Stomach (tissue), 9 donors: Measurements from ENCODE around the gene PRMT3. TPM values are rescaled to one million over a fixed set of nuclear protein-coding genes. Genes with fewer than 3 reads are reported as not detected.
A peak's percentile ranks its signal among the peaks of the same experiment; 100 is the strongest.
"Not testable (repeated sequence)": the region's sequence is repeated elsewhere in the genome, so short reads cannot be mapped to it uniquely, and the experiment has no call there.

ENCODE experiments used
- DNase-seq, 2 donors: peaks; one replicate each; pipeline versions ENCODE4 v3.0.0 to v3.0.0-alpha.2; 2013 to 2019
- H3K27ac ChIP-seq, 5 donors: fragments of 200-600 bp in 4 of 5; sonication (generic) in 4 of 5; one replicate each; pipeline ENCODE4 v1.5.1; 2013 to 2019; ENCODE audit warnings: mild to moderate bottlenecking in 1 of 5, moderate library complexity in 1 of 5
- H3K27me3 ChIP-seq, 3 donors: fragments of 200-600 bp; sonication (generic); one replicate each; pipeline ENCODE4 v1.5.1; 2017 to 2019; ENCODE audit warnings: mixed run types in 1 of 3
- H3K36me3 ChIP-seq, 4 donors: fragments of 200-600 bp; sonication (generic); 1 replicate in 3 of 4; 2 replicates in 1 of 4; pipeline ENCODE4 v1.5.1; 2016 to 2019
- H3K4me1 ChIP-seq, 4 donors: fragments of 200-600 bp; sonication (generic); one replicate each; pipeline ENCODE4 v1.5.1; 2016 to 2019
- H3K4me3 ChIP-seq, 4 donors: fragments of 200-600 bp; sonication (generic) in 3 of 4; one replicate each; pipeline ENCODE4 v1.5.1; 2016 to 2019; ENCODE audit warnings: mild to moderate bottlenecking in 1 of 4
- H3K9me3 ChIP-seq, 4 donors: fragments of 200-600 bp; sonication (generic); one replicate each; pipeline ENCODE4 v1.5.1; 2016 to 2019
- EP300 ChIP-seq: sonication (generic); formaldehyde crosslinking; IDR thresholded peaks from one replicate; pipeline ENCODE4 v1.6.1; 2017; ENCODE audit warnings: antibody characterized with exemption
- POLR2A ChIP-seq, 4 donors: fragments of 450-650 bp; IDR thresholded peaks; one replicate each; pipeline ENCODE4 v1.6.1; 2016; ENCODE audit warnings: antibody characterized with exemption in 4 of 4, control low read depth in 2 of 4, mild to moderate bottlenecking in 1 of 4, moderate library complexity in 1 of 4
- POLR2AphosphoS5 ChIP-seq, 3 donors: sonication (generic); formaldehyde crosslinking; IDR thresholded peaks; one replicate each; pipeline ENCODE4 v1.6.1; 2016; ENCODE audit warnings: antibody characterized with exemption in 3 of 3
- WGBS, 5 donors: extraction: QIAGEN DNeasy Blood & Tissue Kit in 3 of 5; methylation state at CpG; one replicate each; pipeline versions ENCODE4 v1.1.5 to v1.1.7; 2013 to 2018; 5-methylcytosine and 5-hydroxymethylcytosine counted together
- intact Hi-C: fragments of 100-400 bp; cut with DNase I; formaldehyde crosslinking; loops from one replicate; pipeline ENCODE4 v1.15.1; 2023; ENCODE audit warnings: low total_unique reads
- polyA plus RNA-seq, 3 donors: library from polyadenylated mRNA; stranded (reverse); fragments of 200-250 nt; gene quantifications; one replicate each; pipeline ENCODE4 v1.2.3, GENCODE V29; 2013
- total RNA-seq, 5 donors: library from RNA; depleted of rRNA; stranded (reverse); fragments of >200 nt; gene quantifications; one replicate each; pipeline versions ENCODE4 v1.1.0 to v1.2.3, GENCODE V29; 2014 to 2016
- TF ChIP-seq, protein P1 (sequence below), 7 experiments: fragments of 450-650 bp in 4 of 7; fragments of 200-600 bp in 3 of 7; sonication (generic) in 3 of 7; IDR thresholded peaks; one replicate each; pipeline ENCODE4 v1.5.1; 2016 to 2019; ENCODE audit warnings: antibody characterized with exemption in 7 of 7, control low read depth in 2 of 7, mild to moderate bottlenecking in 1 of 7
- donor health status: healthy with polysubstance abuse.
- donor health status: Bipolar disorder and iron deficiency.
- donor health status: healthy.

PRMT3 gene
- total and polyA plus RNA-seq, 8 donors = 4.7 to 54.5 (median 9.7) TPM

DNA sequence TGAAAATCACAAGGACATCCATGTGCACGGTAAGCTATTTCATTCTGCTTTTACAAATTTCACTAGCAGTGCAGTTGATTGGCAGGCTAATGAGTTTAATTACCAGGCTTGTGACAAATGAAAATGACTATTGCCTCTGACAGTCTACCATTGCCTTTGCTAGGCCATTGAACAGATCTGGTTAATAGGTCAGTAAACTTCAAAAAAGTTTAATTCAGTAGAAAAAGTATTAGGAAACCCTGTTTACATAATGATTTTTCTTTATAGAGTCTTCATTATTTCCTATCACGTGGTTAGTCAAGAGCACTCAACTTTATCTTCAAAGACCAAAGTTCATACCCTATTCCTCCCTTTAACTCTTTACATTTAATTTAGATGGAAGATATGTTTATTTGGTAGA is 77.0 kb downstream of the PRMT3 start:
- peaks cover 8 to 26% (median 20%) of the 10 kb centered on the region in 4 donors for H3K36me3 ChIP-seq

DNA sequence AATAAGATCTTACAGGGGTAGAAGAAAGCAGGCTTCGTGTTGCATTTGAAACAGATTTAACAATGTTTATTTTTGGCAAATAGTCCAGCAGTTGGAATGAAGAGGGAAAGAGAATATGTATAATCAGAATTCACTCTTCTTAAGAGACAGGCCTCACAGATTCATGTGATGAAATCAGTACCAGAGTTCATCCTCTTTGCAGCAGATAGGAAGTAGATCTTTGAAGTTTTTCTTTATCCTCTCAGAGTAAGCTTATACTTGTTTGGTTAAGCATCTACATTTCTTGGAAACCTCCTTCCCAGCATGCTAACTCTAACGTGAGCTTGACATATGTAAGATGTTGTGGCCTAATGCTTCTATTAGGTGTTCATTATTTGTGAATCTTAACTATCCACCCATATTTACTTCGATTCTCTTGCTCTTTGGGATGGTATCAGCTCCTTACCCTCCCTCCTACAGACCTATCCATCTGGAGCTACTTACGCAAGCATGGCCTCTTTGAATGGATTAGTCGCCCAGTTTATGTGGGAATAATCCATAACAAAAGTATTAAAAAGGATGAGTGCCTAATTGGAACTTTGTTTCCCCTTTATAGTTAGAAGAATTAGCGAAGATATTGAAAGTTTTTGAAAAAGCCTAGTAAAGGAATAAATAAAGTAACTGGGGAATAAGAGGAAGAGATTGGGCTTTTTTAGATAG is 80.1 kb downstream of the PRMT3 start:
- Histone ChIP-seq H3K9me3 (no peaks in the 10 kb centered on the region), H3K4me1 (no peaks in the 10 kb centered on the region), H3K27me3 (no peaks in the 10 kb centered on the region), H3K4me3 (no peak overlapping the region), H3K36me3 (peaks cover 3 to 33% (median 20%) of the 10 kb centered on the region in 4 donors), H3K27ac (no peak overlapping the region)
- 86 to 92% (median 88%) methylated on average over 6 of the region's 6 CpGs for WGBS, 5 donors
- no peak for DNase-seq
- intact Hi-C loops = no loop called here
- TF ChIP-seq, protein P1, sequence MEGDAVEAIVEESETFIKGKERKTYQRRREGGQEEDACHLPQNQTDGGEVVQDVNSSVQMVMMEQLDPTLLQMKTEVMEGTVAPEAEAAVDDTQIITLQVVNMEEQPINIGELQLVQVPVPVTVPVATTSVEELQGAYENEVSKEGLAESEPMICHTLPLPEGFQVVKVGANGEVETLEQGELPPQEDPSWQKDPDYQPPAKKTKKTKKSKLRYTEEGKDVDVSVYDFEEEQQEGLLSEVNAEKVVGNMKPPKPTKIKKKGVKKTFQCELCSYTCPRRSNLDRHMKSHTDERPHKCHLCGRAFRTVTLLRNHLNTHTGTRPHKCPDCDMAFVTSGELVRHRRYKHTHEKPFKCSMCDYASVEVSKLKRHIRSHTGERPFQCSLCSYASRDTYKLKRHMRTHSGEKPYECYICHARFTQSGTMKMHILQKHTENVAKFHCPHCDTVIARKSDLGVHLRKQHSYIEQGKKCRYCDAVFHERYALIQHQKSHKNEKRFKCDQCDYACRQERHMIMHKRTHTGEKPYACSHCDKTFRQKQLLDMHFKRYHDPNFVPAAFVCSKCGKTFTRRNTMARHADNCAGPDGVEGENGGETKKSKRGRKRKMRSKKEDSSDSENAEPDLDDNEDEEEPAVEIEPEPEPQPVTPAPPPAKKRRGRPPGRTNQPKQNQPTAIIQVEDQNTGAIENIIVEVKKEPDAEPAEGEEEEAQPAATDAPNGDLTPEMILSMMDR (IDR thresholded peaks at IDR 0.05) = no peak
- TF ChIP-seq POLR2A (IDR thresholded peaks at IDR 0.05) (no peak), EP300 (no peak), POLR2AphosphoS5 (IDR thresholded peaks at IDR 0.05) (no peak)

More for the DNA sequence above, 77.0 kb downstream of the PRMT3 start:
- intact Hi-C loops = no loop called here
- no peak overlapping the region for H3K4me3 ChIP-seq
- no peak overlapping the region for H3K27ac ChIP-seq
- TF ChIP-seq, protein P1 (IDR thresholded peaks at IDR 0.05) = no peak
- TF ChIP-seq POLR2A (IDR thresholded peaks at IDR 0.05) = no peak
- H3K27me3 ChIP-seq = no peaks in the 10 kb centered on the region
- DNase-seq = no peak
- WGBS, 5 donors = 53 to 74% (median 60%) methylated on average over 2 of the region's 2 CpGs
- no peaks in the 10 kb centered on the region for H3K4me1 ChIP-seq
- H3K9me3 ChIP-seq = no peaks in the 10 kb centered on the region

DNA sequence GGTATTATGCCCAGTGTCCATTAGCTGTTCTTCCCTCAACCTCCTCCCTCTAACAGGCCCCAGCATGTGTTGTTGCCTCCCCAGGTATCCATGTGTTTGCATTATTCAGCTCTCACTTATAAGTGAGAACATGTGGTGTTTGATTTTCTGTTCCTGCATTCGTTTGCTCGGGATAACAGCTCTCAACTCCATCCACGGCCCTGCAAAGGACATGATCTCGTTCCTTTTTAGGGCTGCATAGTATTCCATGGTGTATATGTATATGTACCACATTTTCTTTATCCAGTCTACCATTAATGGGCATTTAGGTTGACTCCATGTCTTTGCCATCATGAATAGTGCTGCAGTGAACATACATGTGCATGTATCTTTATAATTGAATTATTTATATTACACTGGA is 82.8 kb downstream of the PRMT3 start:
- intact Hi-C loops = no loop called here
- Histone ChIP-seq H3K4me1 (peaks cover 0 to 9% (median 3%) of the 10 kb centered on the region in 4 donors), H3K4me3 (no peak overlapping the region), H3K27ac (no peak overlapping the region), H3K36me3 (peaks cover 3 to 18% (median 12%) of the 10 kb centered on the region in 4 donors), H3K9me3 (no peaks in the 10 kb centered on the region), H3K27me3 (no peaks in the 10 kb centered on the region)
- 90 to 97% (median 95%) methylated on average over 4 of the region's 4 CpGs for WGBS, 5 donors
- DNase-seq = no peak
- TF ChIP-seq POLR2AphosphoS5 (IDR thresholded peaks at IDR 0.05) (no peak), POLR2A (IDR thresholded peaks at IDR 0.05) (no peak), EP300 (no peak)
- TF ChIP-seq, protein P1 (IDR thresholded peaks at IDR 0.05) = no peak

DNA sequence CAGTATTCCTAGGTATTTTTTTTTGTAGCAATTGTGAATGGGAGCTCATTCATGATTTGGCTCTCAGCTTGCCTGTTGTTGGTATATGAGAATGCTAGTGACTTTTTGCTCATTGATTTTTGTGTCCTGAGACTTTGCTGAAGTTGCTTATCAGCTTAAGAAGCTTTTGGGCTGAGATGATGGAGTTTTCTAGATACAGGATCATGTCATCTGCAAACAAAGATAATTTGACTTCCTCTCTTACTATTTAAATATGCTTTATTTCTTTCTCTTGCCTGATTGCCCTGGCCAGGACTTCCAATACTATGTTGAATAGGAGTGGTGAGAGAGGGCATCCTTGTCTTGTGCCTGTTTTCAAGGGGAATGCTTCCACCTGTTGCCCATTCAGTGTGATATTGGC is 84.4 kb downstream of the PRMT3 start:
- H3K4me1 ChIP-seq, H3K27ac ChIP-seq, intact Hi-C loops, H3K27me3 ChIP-seq, H3K9me3 ChIP-seq, DNase-seq, H3K4me3 ChIP-seq: not testable (repeated sequence)
- peaks cover 3 to 12% (median 9%) of the 10 kb centered on the region in 4 donors for H3K36me3 ChIP-seq

DNA sequence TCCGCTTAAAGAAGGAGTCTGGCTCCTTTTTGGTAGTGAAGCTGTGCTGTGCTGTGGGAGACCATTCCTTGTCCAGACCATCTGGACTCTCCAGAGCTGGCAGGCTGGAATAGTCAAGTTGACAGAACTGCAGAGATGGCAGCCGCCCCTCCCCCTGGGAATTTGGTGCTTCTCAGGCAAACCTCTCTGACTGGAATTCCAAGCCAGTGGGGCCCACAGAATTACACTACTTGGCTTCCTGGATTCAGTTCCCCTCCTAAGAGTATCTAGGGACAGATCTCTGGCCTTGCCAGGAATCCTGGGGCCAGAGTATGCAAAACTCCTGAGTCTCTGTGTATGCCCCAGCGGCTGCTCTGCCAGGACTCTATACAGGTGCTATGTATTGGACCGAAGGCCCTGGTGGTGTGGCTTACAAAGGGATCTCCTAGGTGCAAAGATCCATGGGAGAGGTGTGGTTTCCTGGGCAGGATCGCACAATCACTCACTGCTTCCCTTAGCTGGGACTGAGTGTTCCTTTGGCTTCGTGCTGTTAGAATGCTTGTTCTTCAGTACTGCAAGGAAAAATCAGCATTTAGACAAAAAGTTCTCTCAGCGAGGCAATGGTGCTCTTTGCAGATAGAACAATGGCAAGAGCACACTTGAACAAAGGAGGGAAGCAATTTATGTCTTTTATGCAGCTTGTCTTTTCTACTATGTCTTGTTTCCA is 86.8 kb downstream of the PRMT3 start:
- Histone ChIP-seq H3K36me3 (peaks cover 0 to 8% (median 7%) of the 10 kb centered on the region in 4 donors), H3K9me3 (no peaks in the 10 kb centered on the region), H3K4me3 (no peak overlapping the region), H3K4me1 (peaks cover 0 to 15% (median 3%) of the 10 kb centered on the region in 4 donors), H3K27me3 (no peaks in the 10 kb centered on the region), H3K27ac (peak overlapping the region in 1 of 5 donors; percentile 10)
- peak in 1 of 2 donors; percentile 15 for DNase-seq
- TF ChIP-seq POLR2AphosphoS5 (IDR thresholded peaks at IDR 0.05) (no peak), EP300 (no peak), POLR2A (IDR thresholded peaks at IDR 0.05) (no peak)
- intact Hi-C loops = no loop called here
- 79 to 86% (median 84%) methylated on average over 6 to 7 of the region's 7 CpGs for WGBS, 5 donors
